C4-2B (cell line): ENCODE measurements around the gene BTC.

Experiments used
- ZFX ChIP-seq: fragments of 450-650 bp; IDR thresholded peaks from 2 replicates; pipeline ENCODE4 v1.6.1; 2017
- TF ChIP-seq, protein P1 (sequence below): fragments of 450-650 bp; conservative IDR thresholded peaks from 2 replicates; pipeline ENCODE4 v1.5.1; 2017; ENCODE audit warnings: mild to moderate bottlenecking

DNA sequence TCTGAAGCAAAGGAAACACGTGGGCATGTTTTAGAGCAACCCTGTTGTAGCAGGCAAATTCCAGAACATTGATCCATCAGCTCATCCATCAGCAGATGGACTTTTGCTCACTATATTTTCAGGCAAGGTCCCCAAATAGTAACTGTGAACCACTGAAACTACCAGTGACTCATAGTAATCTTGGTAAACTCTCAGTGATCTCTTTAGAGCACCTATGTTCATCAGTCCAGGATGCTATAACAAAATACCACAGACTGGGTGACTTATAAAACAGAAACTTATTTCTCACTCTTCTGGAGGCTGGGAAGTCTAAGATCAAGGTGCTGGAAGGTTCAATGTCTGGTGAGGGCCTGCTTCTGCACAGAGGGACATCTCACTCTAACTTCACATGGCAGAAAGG is 28.9 kb upstream of the BTC start:
- TF ChIP-seq, protein P1, sequence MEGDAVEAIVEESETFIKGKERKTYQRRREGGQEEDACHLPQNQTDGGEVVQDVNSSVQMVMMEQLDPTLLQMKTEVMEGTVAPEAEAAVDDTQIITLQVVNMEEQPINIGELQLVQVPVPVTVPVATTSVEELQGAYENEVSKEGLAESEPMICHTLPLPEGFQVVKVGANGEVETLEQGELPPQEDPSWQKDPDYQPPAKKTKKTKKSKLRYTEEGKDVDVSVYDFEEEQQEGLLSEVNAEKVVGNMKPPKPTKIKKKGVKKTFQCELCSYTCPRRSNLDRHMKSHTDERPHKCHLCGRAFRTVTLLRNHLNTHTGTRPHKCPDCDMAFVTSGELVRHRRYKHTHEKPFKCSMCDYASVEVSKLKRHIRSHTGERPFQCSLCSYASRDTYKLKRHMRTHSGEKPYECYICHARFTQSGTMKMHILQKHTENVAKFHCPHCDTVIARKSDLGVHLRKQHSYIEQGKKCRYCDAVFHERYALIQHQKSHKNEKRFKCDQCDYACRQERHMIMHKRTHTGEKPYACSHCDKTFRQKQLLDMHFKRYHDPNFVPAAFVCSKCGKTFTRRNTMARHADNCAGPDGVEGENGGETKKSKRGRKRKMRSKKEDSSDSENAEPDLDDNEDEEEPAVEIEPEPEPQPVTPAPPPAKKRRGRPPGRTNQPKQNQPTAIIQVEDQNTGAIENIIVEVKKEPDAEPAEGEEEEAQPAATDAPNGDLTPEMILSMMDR, result no peak
- no peak for TF ChIP-seq ZFX
